ENCODE results near the gene NUAK1.

GRCh38 chr12:106058256-106059182 lies 80.2 kb downstream of the NUAK1 start:
- TF ChIP-seq POLR2A (IDR thresholded peaks at IDR 0.05) (no peak), CTCF (IDR thresholded peaks at IDR 0.05) (no peak), POLR2AphosphoS5 (IDR thresholded peaks at IDR 0.05) (no peak)
